Measurements from ENCODE around the gene CEPT1. TPM values are rescaled to one million over a fixed set of nuclear protein-coding genes. Genes with fewer than 3 reads are reported as not detected.
A peak's percentile ranks its signal among the peaks of the same experiment; 100 is the strongest.

Gene CEPT1
- total RNA-seq, 3 donors from 2014 or later (not counting 1 experiment from before 2014, with no cell fraction given), result 35.4 to 49.5 (median 40.9) TPM

- TF ChIP-seq CTCF (IDR thresholded peaks at IDR 0.05), result no peak
- Mint-ChIP-seq H3K27me3 (ENCODE audit: low read depth in 2 of 2) (no peaks in the 10 kb centered on the region), H3K4me1 (peaks cover 50 to 53% of the 10 kb centered on the region in 2 donors), H3K4me3 (peak overlapping the region; percentile 99), H3K36me3 (no peaks in the 10 kb centered on the region), H3K27ac (peak overlapping the region; percentile 91 to 98), H3K9me3 (no peaks in the 10 kb centered on the region)
- peaks cover 8% of the 10 kb centered on the region for H3K36me3 ChIP-seq (ENCODE audit: control insufficient read depth, insufficient read depth, low read length)
- no peaks in the 10 kb centered on the region for H3K27me3 ChIP-seq (ENCODE audit: control insufficient read depth, insufficient read depth, low read length)
- H3K27ac ChIP-seq (ENCODE audit: low read length), result no peak overlapping the region
- intact Hi-C loops (cut with micrococcal nuclease), result loop anchor here (5.0 kb wide), 3 partner anchors 61 to 179 kb away; partner anchors contain the start of genes DENND2D and LRIF1
- 29% methylated on average over 4 of the region's 5 CpGs for WGBS (ENCODE audit: insufficient coverage)
- no peaks in the 10 kb centered on the region for H3K9me3 ChIP-seq (ENCODE audit: control insufficient read depth, insufficient read depth, low read length)
- ATAC-seq, result no peak
- no peak for DNase-seq
- H3K4me3 ChIP-seq (ENCODE audit: low read length), result peak overlapping the region; percentile 88
- no peaks in the 10 kb centered on the region for H3K4me1 ChIP-seq (ENCODE audit: control insufficient read depth, insufficient read depth, low read length)
Observed at GRCh38 chr1:111141245-111142220, 1.5 kb downstream of the CEPT1 start.

- H3K27me3 Mint-ChIP-seq (ENCODE audit: low read depth in 2 of 2), result no peaks in the 10 kb centered on the region
- DNase-seq, result no peak
- H3K27ac Mint-ChIP-seq, result peak overlapping the region in 1 of 2 donors; percentile 91
- intact Hi-C loops (cut with micrococcal nuclease), result loop anchor here (5.0 kb wide), 3 partner anchors 60 to 180 kb away; partner anchors contain the start of genes DENND2D and LRIF1
- peaks cover 3% of the 10 kb centered on the region for H3K36me3 ChIP-seq (ENCODE audit: control insufficient read depth, insufficient read depth, low read length)
- peak overlapping the region; percentile 99 for H3K4me3 Mint-ChIP-seq
- H3K4me3 ChIP-seq (ENCODE audit: low read length), result no peak overlapping the region
- ATAC-seq, result no peak
- no peaks in the 10 kb centered on the region for H3K27me3 ChIP-seq (ENCODE audit: control insufficient read depth, insufficient read depth, low read length)
- H3K9me3 Mint-ChIP-seq, result no peaks in the 10 kb centered on the region
- no peaks in the 10 kb centered on the region for H3K9me3 ChIP-seq (ENCODE audit: control insufficient read depth, insufficient read depth, low read length)
- H3K36me3 Mint-ChIP-seq, result no peaks in the 10 kb centered on the region
- no peak overlapping the region for H3K27ac ChIP-seq (ENCODE audit: low read length)
- 82% methylated on average over 4 of the region's 5 CpGs for WGBS (ENCODE audit: insufficient coverage)
- no peak for TF ChIP-seq CTCF (IDR thresholded peaks at IDR 0.05)
- no peaks in the 10 kb centered on the region for H3K4me1 ChIP-seq (ENCODE audit: control insufficient read depth, insufficient read depth, low read length)
- peaks cover 57 to 60% of the 10 kb centered on the region in 2 donors for H3K4me1 Mint-ChIP-seq
Observed at GRCh38 chr1:111142356-111142975, 2.4 kb downstream of the CEPT1 start.

GRCh38 chr1:111145542-111145941 is 5.5 kb downstream of the CEPT1 start:
- Histone ChIP-seq H3K36me3 (ENCODE audit: control insufficient read depth, insufficient read depth, low read length) (peaks cover 26% of the 10 kb centered on the region), H3K27me3 (ENCODE audit: control insufficient read depth, insufficient read depth, low read length) (no peaks in the 10 kb centered on the region), H3K4me3 (ENCODE audit: low read length) (no peak overlapping the region), H3K27ac (ENCODE audit: low read length) (no peak overlapping the region), H3K9me3 (ENCODE audit: control insufficient read depth, insufficient read depth, low read length) (no peaks in the 10 kb centered on the region), H3K4me1 (ENCODE audit: control insufficient read depth, insufficient read depth, low read length) (no peaks in the 10 kb centered on the region)
- Mint-ChIP-seq H3K36me3 (peaks cover 11% of the 10 kb centered on the region), H3K27me3 (ENCODE audit: low read depth in 2 of 2) (no peaks in the 10 kb centered on the region), H3K27ac (no peak overlapping the region), H3K4me1 (peaks cover 60 to 64% of the 10 kb centered on the region in 2 donors), H3K4me3 (no peak overlapping the region), H3K9me3 (no peaks in the 10 kb centered on the region)
- intact Hi-C loops (cut with micrococcal nuclease), result no loop called here
- no peak for TF ChIP-seq CTCF (IDR thresholded peaks at IDR 0.05)
- WGBS (ENCODE audit: insufficient coverage), result 94% methylated on average over 2 of the region's 2 CpGs
- ATAC-seq (no peak), DNase-seq (no peak)

Measured in natural killer cell (primary cell).